SK-N-MC (cell line): ENCODE results near the gene MRPL44.

Source experiments
- DNase-seq: peaks from one replicate; pipeline ENCODE4 v3.0.0-alpha.2; 2011; ENCODE audit warnings: low read depth, low spot score
- H3K27ac ChIP-seq: fragments of 200-600 bp; sonication (generic); 2 replicates; pipeline ENCODE4 v1.5.1; 2016; ENCODE audit warnings: mixed run types
- H3K36me3 ChIP-seq: fragments of 200-600 bp; sonication (generic); 2 replicates; pipeline ENCODE4 v1.6.1; 2017; ENCODE audit warnings: antibody characterized with exemption, low read length, mixed read lengths; ENCODE audit not compliant: insufficient read depth
- H3K4me3 ChIP-seq: fragments of 200-600 bp; sonication (generic); 2 replicates; pipeline ENCODE4 v1.5.1; 2016
- H3K9ac ChIP-seq: fragments of 200-600 bp; sonication (generic); 2 replicates; pipeline ENCODE4 v1.8.0; 2017; ENCODE audit warnings: mixed run types, mixed read lengths; ENCODE audit not compliant: insufficient read length
- H3K9me3 ChIP-seq: fragments of 200-600 bp; sonication (generic); 2 replicates; pipeline ENCODE4 v1.6.1; 2017; ENCODE audit warnings: low read depth, mild to moderate bottlenecking, antibody characterized with exemption, low read length, moderate library complexity, mixed read lengths
- EZH2 ChIP-seq: fragments of 200-600 bp; sonication (generic); IDR thresholded peaks from one replicate; pipeline ENCODE4 v1.6.1; 2017; ENCODE audit warnings: antibody characterized with exemption
- FOXP2 ChIP-seq: optimal IDR thresholded peaks from 2 replicates; pipeline ENCODE3; 2011; ENCODE audit warnings: mild to moderate bottlenecking, moderate library complexity; ENCODE audit not compliant: insufficient read depth; ENCODE audit errors: extremely low read length, control extremely low read depth
- POLR2AphosphoS5 ChIP-seq: IDR thresholded peaks from 2 replicates; pipeline ENCODE4 v1.6.1; 2012; ENCODE audit warnings: mild to moderate bottlenecking, low read depth, low read length, borderline replicate concordance

The MRPL44 gene

GRCh38 chr2:223943561-223944008, 13.7 kb upstream of the MRPL44 start:
- no peaks in the 10 kb centered on the region for H3K9me3 ChIP-seq
- no peaks in the 10 kb centered on the region for H3K36me3 ChIP-seq
- TF ChIP-seq POLR2AphosphoS5 (no peak), EZH2 (no peak)
- H3K9ac ChIP-seq: peak overlapping the region; percentile 80
- H3K27ac ChIP-seq: peak overlapping the region; percentile 40; the same call in 1 of the 2 replicates
- no peak for DNase-seq
- H3K4me3 ChIP-seq: peak overlapping the region; percentile 86

GRCh38 chr2:223944166-223944702, 13.0 kb upstream of the MRPL44 start:
- H3K27ac ChIP-seq: peak overlapping the region; percentile 40
- no peak for DNase-seq

GRCh38 chr2:223944703-223945531, 12.3 kb upstream of the MRPL44 start, which contains the start of gene WDFY1:
WDFY1 (minus strand) TSS chr2:223945335; CDS start chr2:223945284, 51 bp downstream.
- peak within 1 kb of the TSS; percentile 40 for H3K27ac ChIP-seq
- peak within 1 kb of the TSS; percentile 86 for H3K4me3 ChIP-seq
- H3K36me3 ChIP-seq: no peaks in the 10 kb centered on the region
- H3K9me3 ChIP-seq: no peaks in the 10 kb centered on the region
- DNase-seq: no peak
- peak within 1 kb of the TSS; percentile 80 for H3K9ac ChIP-seq
- peak; percentile 74; the same call in 1 of the 2 replicates for TF ChIP-seq POLR2AphosphoS5
- TF ChIP-seq FOXP2: peak; percentile 94
- TF ChIP-seq EZH2: no peak

More at GRCh38 chr2:223944166-223944702, 13.0 kb upstream of the MRPL44 start:
- Histone ChIP-seq H3K9me3 (no peaks in the 10 kb centered on the region), H3K4me3 (peak overlapping the region; percentile 86), H3K36me3 (no peaks in the 10 kb centered on the region), H3K9ac (peak overlapping the region; percentile 80)
- TF ChIP-seq EZH2 (no peak), POLR2AphosphoS5 (no peak)

GRCh38 chr2:223945755-223946154, 11.5 kb upstream of the MRPL44 start:
- no peak overlapping the region for H3K27ac ChIP-seq
- H3K9me3 ChIP-seq: no peaks in the 10 kb centered on the region
- H3K4me3 ChIP-seq: peak overlapping the region; percentile 86
- H3K9ac ChIP-seq: no peak overlapping the region
- TF ChIP-seq POLR2AphosphoS5 (no peak), FOXP2 (no peak), EZH2 (no peak)
- DNase-seq: no peak
- no peaks in the 10 kb centered on the region for H3K36me3 ChIP-seq

GRCh38 chr2:223947711-223948205, 9.5 kb upstream of the MRPL44 start:
- DNase-seq: no peak
- H3K9me3 ChIP-seq: no peaks in the 10 kb centered on the region
- TF ChIP-seq FOXP2 (no peak), POLR2AphosphoS5 (no peak)
- H3K27ac ChIP-seq: no peak overlapping the region
- H3K36me3 ChIP-seq: no peaks in the 10 kb centered on the region
- no peak overlapping the region for H3K9ac ChIP-seq
- no peak overlapping the region for H3K4me3 ChIP-seq

- no peak overlapping the region for H3K27ac ChIP-seq
- H3K4me3 ChIP-seq: no peak overlapping the region
- no peak for DNase-seq
- H3K9me3 ChIP-seq: no peaks in the 10 kb centered on the region
- no peak overlapping the region for H3K9ac ChIP-seq
- TF ChIP-seq FOXP2 (no peak), EZH2 (no peak), POLR2AphosphoS5 (no peak)
- H3K36me3 ChIP-seq: no peaks in the 10 kb centered on the region
These were observed 7.9 kb upstream of the MRPL44 start for GRCh38 chr2:223949241-223949840.

GRCh38 chr2:223950448-223951347, 6.6 kb upstream of the MRPL44 start:
- TF ChIP-seq POLR2AphosphoS5 (no peak), EZH2 (no peak), FOXP2 (no peak)
- Histone ChIP-seq H3K36me3 (no peaks in the 10 kb centered on the region), H3K9ac (no peak overlapping the region), H3K9me3 (no peaks in the 10 kb centered on the region), H3K27ac (no peak overlapping the region), H3K4me3 (no peak overlapping the region)
- DNase-seq: no peak
